ENCODE measurements around the gene MAP2K5. TPM values are rescaled to one million over a fixed set of nuclear protein-coding genes. Genes with fewer than 3 reads are reported as not detected.
A peak's percentile ranks its signal among the peaks of the same experiment; 100 is the strongest.

MAP2K5 gene
- total RNA-seq, 3 donors from 2014 or later = 13.0 to 14.6 (median 14.2) TPM

DNA sequence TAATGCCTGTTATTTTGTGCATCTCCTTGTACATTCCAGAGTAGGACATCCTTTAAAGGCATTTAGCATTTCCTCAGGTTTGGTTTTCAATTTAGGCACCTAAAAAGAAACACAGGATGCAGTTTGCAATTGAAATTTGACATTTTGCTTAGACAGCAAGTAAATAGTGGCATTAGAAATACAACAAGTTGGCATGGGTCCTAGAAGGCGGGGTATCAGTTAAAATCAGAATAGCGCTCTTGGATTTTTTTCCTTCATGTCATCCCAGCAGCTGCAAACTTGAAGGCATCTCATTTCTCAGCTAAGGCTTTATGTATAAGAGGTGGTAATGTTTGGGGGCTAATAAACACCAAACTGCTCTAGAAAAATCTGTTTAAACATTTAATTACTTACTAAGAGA is 235.3 kb downstream of the MAP2K5 start:
- Mint-ChIP-seq H3K4me3 (no peak overlapping the region), H3K27me3 (ENCODE audit: low read depth) (no peaks in the 10 kb centered on the region), H3K36me3 (ENCODE audit: insufficient read depth) (peaks cover 4% of the 10 kb centered on the region), H3K4me1 (ENCODE audit: low read depth) (peaks cover 6% of the 10 kb centered on the region), H3K9me3 (no peaks in the 10 kb centered on the region)
- DNase-seq (no peak), ATAC-seq (no peak)

DNA sequence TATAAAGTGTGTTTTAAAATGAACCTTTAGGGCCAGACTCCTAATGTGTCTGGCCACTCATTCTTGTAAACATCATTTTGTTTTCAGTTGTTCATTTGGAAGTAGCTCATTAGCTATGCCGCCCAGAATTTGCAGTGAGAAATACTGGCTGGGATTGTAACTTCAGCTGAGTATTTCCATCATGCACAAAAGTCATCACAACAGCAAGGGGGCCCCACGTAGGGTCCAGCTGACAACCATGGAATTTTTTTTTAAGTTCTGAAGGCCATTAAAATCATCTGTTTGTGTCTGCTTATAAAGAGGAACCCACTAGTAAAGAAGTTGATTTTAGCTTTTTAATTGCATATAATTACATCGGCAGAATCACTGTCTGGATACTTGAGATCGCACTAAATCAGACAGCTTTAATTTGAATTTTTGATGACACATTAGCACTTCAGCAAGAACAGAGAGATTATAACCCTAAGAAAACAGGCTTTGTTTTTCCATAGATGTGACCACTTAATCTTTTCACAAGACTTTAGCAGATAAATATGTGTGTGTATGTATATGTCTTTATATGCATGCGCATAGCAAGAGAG is 236.6 kb downstream of the MAP2K5 start:
- peaks cover 4% of the 10 kb centered on the region for H3K36me3 Mint-ChIP-seq (ENCODE audit: insufficient read depth)

DNA sequence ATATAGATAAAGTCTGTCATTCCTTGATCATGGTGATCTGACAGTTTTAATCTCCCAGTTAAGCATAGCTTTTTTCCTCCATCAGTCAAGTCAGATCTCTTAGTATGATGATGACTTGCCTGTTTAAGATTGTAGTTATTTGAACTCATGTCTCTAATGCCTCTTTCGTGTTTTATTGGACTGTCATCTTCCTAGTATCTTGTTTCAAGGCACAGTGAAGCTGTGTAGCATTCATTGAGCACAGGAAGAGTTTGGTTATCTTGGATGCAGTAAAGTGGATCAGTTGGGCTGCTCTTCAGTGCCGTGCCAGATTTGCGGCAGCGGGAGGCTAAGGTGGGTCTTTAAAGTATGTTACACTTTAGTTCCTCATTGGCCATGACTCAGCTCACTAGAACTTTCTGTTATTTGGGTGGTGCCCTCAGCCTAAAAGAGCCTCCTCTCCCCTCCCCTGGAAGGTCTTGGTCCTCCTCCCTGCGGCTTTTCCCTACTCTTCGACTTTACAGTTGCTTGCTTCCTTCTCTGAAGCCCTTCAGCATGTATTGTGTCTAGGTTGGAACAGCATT is 237.1 kb downstream of the MAP2K5 start:
- ATAC-seq = no peak
- Mint-ChIP-seq H3K36me3 (ENCODE audit: insufficient read depth) (peaks cover 4% of the 10 kb centered on the region), H3K4me3 (no peak overlapping the region), H3K27me3 (ENCODE audit: low read depth) (no peaks in the 10 kb centered on the region), H3K4me1 (ENCODE audit: low read depth) (peaks cover 22% of the 10 kb centered on the region), H3K9me3 (no peaks in the 10 kb centered on the region)
- DNase-seq = no peak

More for the DNA sequence above, 236.6 kb downstream of the MAP2K5 start:
- Mint-ChIP-seq H3K27me3 (ENCODE audit: low read depth) (no peaks in the 10 kb centered on the region), H3K4me3 (no peak overlapping the region), H3K9me3 (no peaks in the 10 kb centered on the region), H3K4me1 (ENCODE audit: low read depth) (peaks cover 17% of the 10 kb centered on the region)
- DNase-seq = no peak
- no peak for ATAC-seq

DNA sequence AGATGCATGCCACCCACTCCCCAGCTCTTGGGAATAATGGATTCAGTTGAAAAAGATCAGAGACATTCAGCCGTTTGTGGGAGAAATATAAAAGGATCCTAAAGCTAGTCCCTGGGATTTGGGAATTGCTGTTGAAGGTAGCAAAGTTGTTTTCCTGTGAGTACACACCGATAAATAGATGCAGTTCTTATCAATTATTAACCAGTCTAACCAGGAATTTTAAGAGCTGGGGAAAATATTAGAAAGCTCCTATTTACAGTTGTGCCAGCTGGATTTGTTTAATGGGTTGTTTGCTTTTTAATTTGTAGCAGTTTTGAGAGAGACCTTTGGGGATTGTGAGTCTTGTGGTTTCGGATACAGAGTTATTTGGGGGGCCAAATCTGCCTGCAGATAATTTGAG is 238.6 kb downstream of the MAP2K5 start:
- Mint-ChIP-seq H3K4me1 (ENCODE audit: low read depth) (peaks cover 29% of the 10 kb centered on the region), H3K9me3 (no peaks in the 10 kb centered on the region), H3K36me3 (ENCODE audit: insufficient read depth) (peaks cover 10% of the 10 kb centered on the region), H3K27me3 (ENCODE audit: low read depth) (no peaks in the 10 kb centered on the region), H3K4me3 (no peak overlapping the region)
- DNase-seq (no peak), ATAC-seq (no peak)

DNA sequence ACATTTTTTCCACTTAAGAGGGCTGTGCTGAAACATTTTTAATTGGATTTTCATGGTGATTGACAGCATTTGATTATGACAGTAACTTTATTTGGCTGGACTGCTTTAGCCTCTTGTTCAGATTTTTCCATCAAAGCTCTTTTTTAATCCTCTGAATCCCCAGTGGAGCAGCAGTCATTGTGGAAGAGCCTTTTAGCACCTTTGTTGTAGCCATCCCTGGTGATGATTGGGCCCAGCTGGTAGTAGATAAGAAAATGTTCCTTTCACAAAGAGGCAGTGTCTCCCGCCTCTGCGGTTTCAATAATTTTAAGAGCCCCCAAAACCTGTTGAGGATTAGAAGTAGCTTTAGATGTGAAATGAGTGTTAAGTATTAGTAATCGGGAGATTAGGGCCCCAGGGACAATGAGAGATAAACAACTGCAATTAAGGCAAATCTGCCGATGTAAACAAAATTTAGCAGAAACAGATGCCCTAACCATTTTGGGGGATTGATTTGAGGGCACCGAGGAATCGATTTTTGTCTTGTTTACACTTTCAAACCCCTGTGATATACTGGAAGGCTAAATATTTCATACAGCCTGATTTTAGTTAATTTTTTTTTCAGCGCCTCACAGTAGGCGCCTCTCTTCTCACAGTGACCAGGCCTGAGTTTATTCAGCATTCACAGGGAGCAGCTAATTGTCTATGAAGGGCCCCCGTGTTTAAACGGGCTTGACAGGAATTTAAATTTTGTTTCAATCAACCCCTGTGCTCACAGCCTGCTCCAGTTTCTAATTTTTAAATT is 239.6 kb downstream of the MAP2K5 start:
- ATAC-seq (no peak), DNase-seq (no peak)
- peaks cover 29% of the 10 kb centered on the region for H3K4me1 Mint-ChIP-seq (ENCODE audit: low read depth)
- H3K4me3 Mint-ChIP-seq = no peak overlapping the region
- no peaks in the 10 kb centered on the region for H3K27me3 Mint-ChIP-seq (ENCODE audit: low read depth)
- peaks cover 13% of the 10 kb centered on the region for H3K36me3 Mint-ChIP-seq (ENCODE audit: insufficient read depth)
- H3K9me3 Mint-ChIP-seq = no peaks in the 10 kb centered on the region

DNA sequence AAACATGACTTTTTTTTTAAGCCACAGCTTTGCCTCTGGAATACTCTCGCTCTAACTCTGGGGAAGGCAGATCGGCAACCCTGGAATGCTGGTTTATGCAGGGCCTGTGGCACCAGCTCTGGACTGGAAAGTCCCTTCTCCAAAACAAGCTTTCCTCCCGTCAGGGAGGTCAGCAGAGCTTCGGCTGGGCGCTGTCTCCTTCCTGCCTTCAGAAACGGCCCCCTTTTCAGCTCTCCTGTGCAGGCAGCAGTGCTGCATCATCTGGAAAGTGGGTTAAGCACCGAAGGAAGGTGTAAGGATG is 240.1 kb downstream of the MAP2K5 start:
- no peak for ATAC-seq
- no peak for DNase-seq
- H3K36me3 Mint-ChIP-seq (ENCODE audit: insufficient read depth) = peaks cover 13% of the 10 kb centered on the region
- no peaks in the 10 kb centered on the region for H3K9me3 Mint-ChIP-seq
- H3K4me1 Mint-ChIP-seq (ENCODE audit: low read depth) = peaks cover 29% of the 10 kb centered on the region
- no peaks in the 10 kb centered on the region for H3K27me3 Mint-ChIP-seq (ENCODE audit: low read depth)
- H3K4me3 Mint-ChIP-seq = no peak overlapping the region

DNA sequence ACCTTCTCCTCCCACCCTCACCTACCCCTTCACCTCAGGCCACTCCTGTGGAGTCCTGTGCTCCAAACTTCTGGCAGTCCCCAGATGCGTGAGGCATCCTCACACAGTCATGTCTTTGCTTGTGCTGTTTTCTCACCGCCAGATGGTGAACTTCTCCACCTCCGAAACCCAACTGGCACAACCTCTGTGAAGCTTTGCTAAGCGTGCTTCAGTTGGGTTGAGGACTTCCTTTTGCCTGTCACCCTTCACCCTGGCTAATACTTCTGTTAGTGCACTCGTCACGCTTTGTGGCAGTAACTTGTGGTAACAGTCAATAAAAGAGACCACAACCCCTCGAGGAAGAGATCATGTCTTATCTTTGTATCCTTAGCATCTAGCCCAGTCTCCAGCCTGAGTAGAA is 240.8 kb downstream of the MAP2K5 start:
- ATAC-seq (peak; percentile 86 to 89), DNase-seq (peak; percentile 20)
- no peaks in the 10 kb centered on the region for H3K9me3 Mint-ChIP-seq
- no peak overlapping the region for H3K4me3 Mint-ChIP-seq
- H3K4me1 Mint-ChIP-seq (ENCODE audit: low read depth) = peaks cover 29% of the 10 kb centered on the region
- H3K36me3 Mint-ChIP-seq (ENCODE audit: insufficient read depth) = peaks cover 13% of the 10 kb centered on the region
- no peaks in the 10 kb centered on the region for H3K27me3 Mint-ChIP-seq (ENCODE audit: low read depth)

DNA sequence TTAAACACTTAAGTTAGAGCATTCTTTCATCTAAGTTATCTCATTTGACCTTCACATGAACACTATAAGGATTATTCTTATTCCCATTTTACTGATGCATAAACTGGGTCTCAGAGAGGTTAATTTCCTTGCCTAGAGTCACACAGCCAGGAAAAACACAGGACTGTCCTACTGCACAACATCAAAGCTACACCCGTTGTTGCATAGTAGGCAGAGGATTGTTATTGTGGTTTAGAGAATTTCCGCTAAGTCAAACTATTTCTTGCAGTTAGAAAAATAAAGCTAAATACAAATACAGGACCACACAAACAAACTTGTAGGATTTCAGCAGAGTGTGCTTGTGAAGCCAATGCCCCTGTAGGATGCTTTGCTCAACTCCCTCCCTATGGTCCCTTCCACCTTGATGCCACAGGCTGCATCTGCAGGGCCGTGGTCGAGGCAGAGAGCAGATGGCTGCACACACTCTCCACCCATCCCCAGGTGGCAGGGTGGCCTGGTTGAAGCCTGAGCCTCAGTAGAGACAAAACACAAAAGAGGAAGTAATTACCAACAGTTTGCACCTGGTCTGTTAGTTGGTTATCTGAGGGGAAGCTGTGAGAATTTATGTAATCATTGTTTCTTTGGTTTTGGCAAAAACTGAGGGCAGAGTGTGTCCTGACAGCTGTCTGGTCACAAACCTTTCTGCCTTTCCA is 241.7 kb downstream of the MAP2K5 start:
- no peak overlapping the region for H3K4me3 Mint-ChIP-seq
- H3K27me3 Mint-ChIP-seq (ENCODE audit: low read depth) = no peaks in the 10 kb centered on the region
- ATAC-seq (no peak), DNase-seq (no peak)
- H3K9me3 Mint-ChIP-seq = no peaks in the 10 kb centered on the region
- peaks cover 13% of the 10 kb centered on the region for H3K36me3 Mint-ChIP-seq (ENCODE audit: insufficient read depth)
- H3K4me1 Mint-ChIP-seq (ENCODE audit: low read depth) = peaks cover 29% of the 10 kb centered on the region

DNA sequence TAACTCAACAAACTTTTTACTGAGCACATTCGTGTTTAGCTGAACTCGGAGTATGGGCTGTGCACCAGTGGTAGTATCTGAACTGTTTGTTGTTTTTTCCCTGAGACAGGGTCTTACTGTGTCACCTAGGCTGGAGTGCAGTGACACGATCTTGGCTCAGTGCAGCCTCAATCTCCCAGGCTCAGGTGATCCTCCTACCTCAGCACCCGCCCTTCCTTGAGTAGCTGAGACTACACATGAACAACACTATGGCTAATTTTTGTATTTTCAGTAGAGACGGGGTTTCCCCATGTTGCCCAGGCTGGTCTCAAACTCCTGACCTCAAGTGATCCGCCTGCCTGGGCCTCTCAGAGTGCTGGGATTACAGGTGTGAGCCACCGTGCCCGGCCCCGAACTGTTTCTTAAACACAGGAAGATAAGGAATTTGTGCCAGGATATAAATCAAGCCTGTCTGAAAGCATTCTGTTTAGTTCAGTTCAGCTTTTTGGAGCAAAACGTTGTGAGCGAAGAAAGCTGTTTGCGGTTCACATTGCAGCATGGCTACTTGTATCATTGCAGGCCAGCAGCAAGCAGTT is 242.4 kb downstream of the MAP2K5 start:
- peaks cover 16% of the 10 kb centered on the region for H3K36me3 Mint-ChIP-seq (ENCODE audit: insufficient read depth)
- H3K9me3 Mint-ChIP-seq = no peaks in the 10 kb centered on the region
- DNase-seq (no peak), ATAC-seq (no peak)
- no peaks in the 10 kb centered on the region for H3K27me3 Mint-ChIP-seq (ENCODE audit: low read depth)
- H3K4me1 Mint-ChIP-seq (ENCODE audit: low read depth) = peaks cover 29% of the 10 kb centered on the region
- H3K4me3 Mint-ChIP-seq = no peak overlapping the region

DNA sequence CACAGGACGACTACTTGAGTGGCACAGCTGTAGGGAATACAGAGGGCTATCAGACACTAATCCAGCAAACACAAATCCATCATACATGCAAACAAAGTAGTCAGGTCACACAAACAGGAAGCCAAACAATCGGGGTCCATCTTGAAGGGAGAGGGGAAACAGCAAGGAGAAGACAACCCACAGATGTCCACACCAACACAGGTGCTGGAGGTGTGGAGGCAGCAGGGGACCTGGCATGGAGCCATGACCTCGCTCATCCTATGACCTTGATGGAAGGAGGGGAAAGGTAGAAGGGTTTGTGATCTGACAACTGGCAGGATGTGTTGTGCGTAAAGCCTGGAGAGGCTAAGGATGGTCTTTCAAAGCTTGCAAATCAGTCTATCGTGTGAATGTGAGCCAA is 242.9 kb downstream of the MAP2K5 start:
- H3K36me3 Mint-ChIP-seq (ENCODE audit: insufficient read depth) = peaks cover 16% of the 10 kb centered on the region
- no peaks in the 10 kb centered on the region for H3K27me3 Mint-ChIP-seq (ENCODE audit: low read depth)
- DNase-seq (no peak), ATAC-seq (no peak)
- H3K9me3 Mint-ChIP-seq = no peaks in the 10 kb centered on the region
- H3K4me3 Mint-ChIP-seq = no peak overlapping the region
- peaks cover 29% of the 10 kb centered on the region for H3K4me1 Mint-ChIP-seq (ENCODE audit: low read depth)

DNA sequence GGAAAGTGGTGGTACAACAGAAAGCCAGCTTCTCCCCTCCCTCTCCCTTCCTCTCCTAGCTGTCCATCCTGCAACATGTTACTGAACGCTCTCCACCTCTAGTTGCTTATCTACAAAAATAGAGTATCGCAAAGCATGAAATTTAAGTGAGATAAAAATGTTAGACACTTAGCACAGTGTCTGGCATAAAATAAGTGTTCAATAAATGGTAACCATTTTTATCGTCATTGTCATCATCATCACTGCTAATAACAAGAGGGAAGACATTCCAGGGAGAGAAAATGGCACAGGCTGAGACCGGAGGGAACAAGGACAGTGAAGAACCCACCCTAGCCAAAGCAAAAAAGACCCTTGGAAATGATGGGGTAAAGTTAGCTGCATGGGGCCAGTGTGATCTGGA is 244.1 kb downstream of the MAP2K5 start:
- Mint-ChIP-seq H3K4me3 (no peak overlapping the region), H3K4me1 (ENCODE audit: low read depth) (peaks cover 29% of the 10 kb centered on the region), H3K27me3 (ENCODE audit: low read depth) (no peaks in the 10 kb centered on the region), H3K9me3 (no peaks in the 10 kb centered on the region), H3K36me3 (ENCODE audit: insufficient read depth) (peaks cover 18% of the 10 kb centered on the region)
- ATAC-seq = no peak
- DNase-seq = no peak

DNA sequence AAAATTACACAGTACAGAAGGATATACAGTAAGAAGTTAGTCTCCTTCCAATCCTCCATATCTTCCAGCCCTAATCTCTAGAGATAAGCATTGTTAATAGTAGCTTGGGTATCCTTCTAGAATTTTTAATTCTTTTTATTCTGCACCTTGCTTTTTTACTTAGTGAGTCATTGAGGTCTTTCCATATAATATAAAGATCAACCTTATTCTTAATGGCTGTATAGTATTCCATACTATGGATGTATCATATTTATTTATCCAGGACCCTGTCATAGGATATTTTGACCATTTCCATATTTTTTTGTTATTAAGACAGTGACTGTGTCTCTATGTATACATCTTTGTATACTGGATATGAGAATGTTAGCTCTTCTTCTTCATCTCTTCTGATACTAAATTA is 246.5 kb downstream of the MAP2K5 start:
- DNase-seq (no peak), ATAC-seq (no peak)
- H3K4me1 Mint-ChIP-seq (ENCODE audit: low read depth) = peaks cover 13% of the 10 kb centered on the region
- H3K9me3 Mint-ChIP-seq = no peaks in the 10 kb centered on the region
- no peak overlapping the region for H3K4me3 Mint-ChIP-seq
- no peaks in the 10 kb centered on the region for H3K27me3 Mint-ChIP-seq (ENCODE audit: low read depth)
- peaks cover 22% of the 10 kb centered on the region for H3K36me3 Mint-ChIP-seq (ENCODE audit: insufficient read depth)

DNA sequence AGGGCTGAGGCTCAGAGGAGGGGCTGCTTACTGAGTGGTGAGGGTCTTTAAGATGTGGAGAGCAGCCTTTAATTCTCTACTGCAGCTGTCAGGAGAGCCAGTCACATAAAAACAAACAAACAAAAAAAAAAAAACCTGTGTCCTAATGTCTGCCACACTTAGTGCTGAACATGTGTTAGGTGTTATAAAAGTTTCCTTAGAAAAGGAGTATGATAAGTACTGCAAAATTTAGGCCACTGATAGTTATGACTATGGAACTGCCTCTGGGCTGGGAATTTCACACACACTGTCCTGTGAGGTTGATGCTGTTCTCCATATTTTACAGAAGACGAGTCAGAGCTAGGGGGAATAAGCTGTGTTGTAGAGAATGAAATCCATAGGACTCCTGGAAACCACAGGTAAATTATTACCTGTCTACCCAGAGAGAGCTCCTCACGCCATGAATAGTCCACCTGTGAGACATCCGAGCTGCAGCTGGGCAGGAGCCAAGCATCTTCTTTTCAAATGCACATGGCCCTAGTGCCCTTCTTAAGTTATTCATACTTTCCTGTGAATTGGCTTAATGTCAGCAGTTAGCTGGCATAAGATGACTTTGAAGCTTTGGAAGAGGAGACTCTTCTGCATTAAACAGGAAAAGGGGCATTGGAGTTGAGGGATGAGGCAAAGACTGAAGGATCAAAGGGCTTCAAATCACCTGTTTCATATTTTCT is 248.3 kb downstream of the MAP2K5 start:
- ATAC-seq = no peak

More for the DNA sequence above, 248.3 kb downstream of the MAP2K5 start:
- Mint-ChIP-seq H3K4me3 (no peak overlapping the region), H3K27me3 (ENCODE audit: low read depth) (no peaks in the 10 kb centered on the region), H3K9me3 (peaks cover 10% of the 10 kb centered on the region), H3K36me3 (ENCODE audit: insufficient read depth) (peaks cover 23% of the 10 kb centered on the region), H3K4me1 (ENCODE audit: low read depth) (no peaks in the 10 kb centered on the region)
- no peak for DNase-seq
